Endothelial cell of umbilical vein (primary cell): ENCODE results near the gene FAM241B. TPM values are rescaled to one million over a fixed set of nuclear protein-coding genes. Genes with fewer than 3 reads are reported as not detected.

ENCODE experiments used
- BruUV-seq: library from RNA; stranded (reverse); fragments of 400-500 nt; replicated peaks from 2 replicates; lab custom pipeline; 2021; lab: Mats Ljungman, UMichigan
- CTCF ChIA-PET: fragments of 300-600, 350-600 bp; sonication (Branson Sonifier 250); formaldehyde crosslinking; loops from one replicate; lab custom pipeline; 2021; ENCODE audit warnings: antibody characterized with exemption, inconsistent platforms; lab: Charles Lee
- POLR2A ChIA-PET: fragments of 300-600, 350-600 bp; sonication (Branson Sonifier 250); formaldehyde crosslinking; loops from one replicate; lab custom pipeline; 2021; ENCODE audit warnings: antibody characterized with exemption, inconsistent platforms; lab: Charles Lee
- DNase-seq: peaks from one replicate; pipeline ENCODE4 v3.0.0-alpha.2; 2011; ENCODE audit warnings: low read depth, low spot score
- FAIRE-seq: peaks from 2 replicates; lab custom pipeline; 2011; peaks lifted over from hg19 to GRCh38; lab: Jason Lieb, UNC
- H2AFZ ChIP-seq: 2 replicates; pipeline ENCODE4 v1.6.0; 2012; ENCODE audit warnings: low read depth, low read length, control low read depth, inconsistent platforms
- H3K27ac ChIP-seq: 2 replicates; pipeline ENCODE4 v1.5.1; 2011; ENCODE audit warnings: low read depth, mild to moderate bottlenecking, control low read depth, low read length, moderate library complexity; ENCODE audit not compliant: insufficient read depth
- H3K27me3 ChIP-seq, 2 experiments: 2 replicates each; pipeline versions ENCODE4 v1.6.0 to v1.6.1; 2011; ENCODE audit warnings: low read length in 2 of 2, mixed read lengths in 1 of 2; ENCODE audit not compliant: control insufficient read depth in 2 of 2, insufficient read depth in 2 of 2
- H3K36me3 ChIP-seq, 2 experiments: 2 replicates in 1 of 2; 3 replicates in 1 of 2; pipeline ENCODE4 v1.5.1; 2011; ENCODE audit warnings: low read length in 2 of 2, mild to moderate bottlenecking in 1 of 2, moderate library complexity in 1 of 2; ENCODE audit not compliant: control insufficient read depth in 2 of 2, insufficient read depth in 2 of 2; ENCODE audit errors: extremely low read depth in 1 of 2
- H3K4me1 ChIP-seq: 3 replicates; pipeline ENCODE4 v1.5.1; 2011; ENCODE audit warnings: mild to moderate bottlenecking, low read length; ENCODE audit not compliant: control insufficient read depth, insufficient read depth; ENCODE audit errors: extremely low read depth
- H3K4me2 ChIP-seq: 2 replicates; pipeline ENCODE4 v1.6.1; 2011; ENCODE audit warnings: low read length, control low read depth, mixed read lengths; ENCODE audit not compliant: insufficient read depth
- H3K4me3 ChIP-seq, 3 experiments: fragments of 200-600 bp in 1 of 3; sonication (generic), shearing (Covaris generic) in 1 of 3; replicated peaks in 1 of 3; 2 replicates each; pipeline ENCODE4 v1.5.1; 2011 to 2016; ENCODE audit warnings: control low read depth in 3 of 3, low read length in 3 of 3, mild to moderate bottlenecking in 2 of 3, inconsistent platforms in 1 of 3, low read depth in 1 of 3, moderate library complexity in 1 of 3; ENCODE audit not compliant: insufficient read depth in 1 of 3
- H3K79me2 ChIP-seq: 2 replicates; pipeline ENCODE4 v1.6.0; 2012; ENCODE audit warnings: low read length, inconsistent platforms; ENCODE audit not compliant: control insufficient read depth, insufficient read depth
- H3K9ac ChIP-seq: replicated peaks from 2 replicates; pipeline ENCODE3; 2011; ENCODE audit warnings: low read length, control low read depth; ENCODE audit not compliant: insufficient read depth; ENCODE audit errors: extremely low read depth
- H3K9me1 ChIP-seq: replicated peaks from 3 replicates; pipeline ENCODE4 v1.6.0; 2011; ENCODE audit warnings: mild to moderate bottlenecking, low read length; ENCODE audit not compliant: control insufficient read depth, insufficient read depth; ENCODE audit errors: extremely low read depth
- H3K9me3 ChIP-seq: replicated peaks from 2 replicates; pipeline ENCODE4 v1.5.1; 2012; ENCODE audit warnings: low read length, inconsistent platforms; ENCODE audit not compliant: control insufficient read depth, insufficient read depth
- H4K20me1 ChIP-seq: replicated peaks from 2 replicates; pipeline ENCODE3; 2011; ENCODE audit warnings: mild to moderate bottlenecking, low read length; ENCODE audit not compliant: control insufficient read depth, insufficient read depth; ENCODE audit errors: extremely low read depth
- EZH2 ChIP-seq: IDR thresholded peaks from 2 replicates; pipeline ENCODE4 v1.6.1; 2012; ENCODE audit warnings: borderline replicate concordance, low read depth, mild to moderate bottlenecking, moderate library complexity, low read length, inconsistent platforms; ENCODE audit not compliant: severe bottlenecking
- FOS ChIP-seq: IDR thresholded peaks from 2 replicates; pipeline ENCODE4 v1.6.1; 2011; ENCODE audit warnings: mild to moderate bottlenecking, low read length, moderate library complexity, borderline replicate concordance; ENCODE audit not compliant: insufficient read depth
- GATA2 ChIP-seq: IDR thresholded peaks from 2 replicates; pipeline ENCODE4 v1.7.0; 2011; ENCODE audit warnings: low read depth, mild to moderate bottlenecking, moderate library complexity, mixed read lengths, low read length; ENCODE audit not compliant: insufficient read length, insufficient read depth
- JUN ChIP-seq: IDR thresholded peaks from 2 replicates; pipeline ENCODE4 v1.6.1; 2011; ENCODE audit warnings: borderline replicate concordance, low read depth; ENCODE audit not compliant: insufficient read length, insufficient read depth
- POLR2A ChIP-seq: IDR thresholded peaks from 2 replicates; pipeline ENCODE4 v1.6.1; 2012; ENCODE audit warnings: low read depth, mild to moderate bottlenecking, control low read depth, low read length
- dilution Hi-C: fragments of 300-500 bp; cut with MboI; formaldehyde crosslinking; loops from one replicate; pipeline ENCODE4 v1.15.0; 2019; ENCODE audit warnings: low sequenced_read_pairs; ENCODE audit not compliant: extremely low pct_ligation_motif_present
- intact Hi-C: fragments of 100-400 bp; cut with micrococcal nuclease; formaldehyde crosslinking; loops from one replicate; pipeline ENCODE4 v1.10.0; 2022
- polyA plus RNA-seq, 4 experiments: library from polyadenylated mRNA; depleted of rRNA in 3 of 4; stranded (reverse) in 3 of 4; unstranded in 1 of 4; fragments of >200 nt; gene quantifications; 2 replicates each; pipeline versions ENCODE4 v1.2.1 to v1.2.3, GENCODE V29; 2011 to 2012; ENCODE audit warnings: missing spikeins in 1 of 4
- total RNA-seq: library from RNA; stranded (reverse); gene quantifications from 2 replicates; pipeline ENCODE4 v1.2.3, GENCODE V29; 2021
- TF ChIP-seq, protein P1 (sequence below), 2 donors: IDR thresholded peaks; 1 replicate in 1 of 2; 2 replicates in 1 of 2; pipeline ENCODE4 v1.5.1; 2011; ENCODE audit warnings: low read length in 2 of 2, mild to moderate bottlenecking in 2 of 2, moderate library complexity in 2 of 2, control low read depth in 1 of 2, inconsistent platforms in 1 of 2, low read depth in 1 of 2; ENCODE audit not compliant: insufficient read depth in 1 of 2; ENCODE audit errors: extremely low read depth in 1 of 2
- TF ChIP-seq, protein P2 (sequence below): IDR thresholded peaks from 2 replicates; pipeline ENCODE4 v1.6.1; 2011; ENCODE audit not compliant: insufficient read depth, insufficient read length

The FAM241B gene
- total and polyA plus RNA-seq, 2 donors (not counting 3 experiments of a cell fraction or from before 2014, with no cell fraction given) = 0.23 TPM; not detected in 1

DNA sequence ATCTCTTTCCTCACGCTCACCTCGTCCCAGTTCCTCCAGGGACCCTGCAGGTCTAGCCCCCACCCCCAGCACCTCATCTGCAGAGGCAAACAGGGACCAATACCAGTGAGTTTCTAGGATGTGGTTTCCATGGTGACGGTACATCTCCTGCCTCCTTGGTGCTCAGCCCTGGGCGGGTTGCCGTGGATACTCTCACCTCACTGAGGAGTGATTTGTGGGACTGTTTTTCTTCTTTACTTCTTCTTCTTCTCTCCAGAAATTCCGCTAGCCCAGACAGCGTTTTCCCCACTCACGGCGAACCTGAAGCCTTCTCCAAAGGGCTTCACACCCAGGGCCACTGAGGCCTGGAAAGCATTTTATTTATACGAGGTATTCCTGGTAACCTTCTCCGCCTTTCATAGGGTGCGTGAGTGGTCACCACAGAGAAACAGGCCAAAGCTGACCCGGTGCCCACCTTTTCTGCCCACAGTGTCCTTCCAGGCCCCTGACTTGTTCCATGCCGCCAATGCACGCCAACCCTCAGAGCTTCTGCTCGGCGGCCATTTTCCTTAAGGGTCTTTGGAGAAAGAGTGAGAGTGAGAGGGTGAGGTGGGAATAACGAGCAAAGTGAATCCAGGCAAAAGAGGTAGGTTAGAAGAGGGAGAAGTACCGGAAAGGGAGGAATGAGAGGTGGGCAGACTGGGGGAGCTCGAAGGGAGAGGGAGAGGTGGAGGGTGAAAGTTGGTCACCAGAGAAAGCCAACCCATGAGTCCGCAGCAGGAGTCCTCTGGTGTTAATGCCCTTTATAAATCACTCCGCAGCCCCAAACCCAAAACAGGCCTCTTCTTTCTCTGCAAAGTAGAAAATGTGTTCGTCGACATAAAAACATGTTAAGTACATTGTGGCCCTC is 15.5 kb downstream of the FAM241B start:
- no peak overlapping the region for H3K27ac ChIP-seq

More for the DNA sequence above, 15.5 kb downstream of the FAM241B start:
- dilution Hi-C loops = no loop called here
- H3K9me1 ChIP-seq = no peaks in the 10 kb centered on the region
- H3K27me3 ChIP-seq = peaks cover 2 to 3% of the 10 kb centered on the region in 2 experiments
- H2AFZ ChIP-seq = no peak overlapping the region
- H3K79me2 ChIP-seq = no peaks in the 10 kb centered on the region
- H3K4me2 ChIP-seq = no peak overlapping the region
- ChIA-PET CTCF (interaction anchor here (0.7 to 11.3 kb wide), 32 partner anchors 8 to 501 kb away, joined by 3 to 276 read pairs (median 4); partner anchors contain the start of genes COL13A1 and TYSND1), POLR2A (interaction anchor here (0.5 kb wide), 1 partner anchor 525 kb away, joined by 3 read pairs; the partner anchor contains the start of gene SAR1A)
- H3K4me3 ChIP-seq = no peak overlapping the region
- no peak for TF ChIP-seq FOS
- no peak for TF ChIP-seq EZH2
- no peak for TF ChIP-seq GATA2
- no peak for TF ChIP-seq POLR2A
- TF ChIP-seq, protein P1, sequence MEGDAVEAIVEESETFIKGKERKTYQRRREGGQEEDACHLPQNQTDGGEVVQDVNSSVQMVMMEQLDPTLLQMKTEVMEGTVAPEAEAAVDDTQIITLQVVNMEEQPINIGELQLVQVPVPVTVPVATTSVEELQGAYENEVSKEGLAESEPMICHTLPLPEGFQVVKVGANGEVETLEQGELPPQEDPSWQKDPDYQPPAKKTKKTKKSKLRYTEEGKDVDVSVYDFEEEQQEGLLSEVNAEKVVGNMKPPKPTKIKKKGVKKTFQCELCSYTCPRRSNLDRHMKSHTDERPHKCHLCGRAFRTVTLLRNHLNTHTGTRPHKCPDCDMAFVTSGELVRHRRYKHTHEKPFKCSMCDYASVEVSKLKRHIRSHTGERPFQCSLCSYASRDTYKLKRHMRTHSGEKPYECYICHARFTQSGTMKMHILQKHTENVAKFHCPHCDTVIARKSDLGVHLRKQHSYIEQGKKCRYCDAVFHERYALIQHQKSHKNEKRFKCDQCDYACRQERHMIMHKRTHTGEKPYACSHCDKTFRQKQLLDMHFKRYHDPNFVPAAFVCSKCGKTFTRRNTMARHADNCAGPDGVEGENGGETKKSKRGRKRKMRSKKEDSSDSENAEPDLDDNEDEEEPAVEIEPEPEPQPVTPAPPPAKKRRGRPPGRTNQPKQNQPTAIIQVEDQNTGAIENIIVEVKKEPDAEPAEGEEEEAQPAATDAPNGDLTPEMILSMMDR (IDR thresholded peaks at IDR 0.05; ENCODE audit: extremely low read depth in 1 of 2, insufficient read depth in 1 of 2, low read depth in 1 of 2, low read length in 2 of 2) = no peak
- TF ChIP-seq, protein P2, sequence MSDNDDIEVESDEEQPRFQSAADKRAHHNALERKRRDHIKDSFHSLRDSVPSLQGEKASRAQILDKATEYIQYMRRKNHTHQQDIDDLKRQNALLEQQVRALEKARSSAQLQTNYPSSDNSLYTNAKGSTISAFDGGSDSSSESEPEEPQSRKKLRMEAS = no peak
- no peak for TF ChIP-seq JUN
- H3K36me3 ChIP-seq = no peaks in the 10 kb centered on the region
- BruUV-seq = no TSS peak
- H3K4me1 ChIP-seq = no peaks in the 10 kb centered on the region
- no peaks in the 10 kb centered on the region for H3K9me3 ChIP-seq
- H3K9ac ChIP-seq = no peak overlapping the region
- FAIRE-seq (no peak), DNase-seq (no peak)
- intact Hi-C loops = loop anchor here (10.0 kb wide), 1 partner anchor 411 kb away; no protein-coding TSS in a partner anchor
- H4K20me1 ChIP-seq = no peaks in the 10 kb centered on the region
